Vein endothelial cell (primary cell): Measurements from ENCODE around the gene ZNF267. TPM values are rescaled to one million over a fixed set of nuclear protein-coding genes. Genes with fewer than 3 reads are reported as not detected.

Experiments
- small RNA-seq: library from RNA; depleted of rRNA; stranded (forward); fragments of <200 nt; gene quantifications from one replicate; pipeline ENCODE3, GENCODE V24; 2012
- total RNA-seq: library from RNA; depleted of rRNA; stranded (reverse); fragments of >200 nt; gene quantifications from 2 replicates; pipeline ENCODE4 v1.2.3, GENCODE V29; 2012

Gene ZNF267
- 26.1 and 40.7 TPM in 2 replicates for total RNA-seq

GRCh38 chr16:31873556-31874365, at the start of gene ZNF267:
Gene ZNF267 (plus strand): TSS chr16:31873807. CDS start chr16:31873967, 160 bp downstream.

Small RNAs within 50 kb of the gene (small RNA-seq; reads per million reads assigned to genes)
- gene AC034105.2 (not detected), gene AC034105.4 (not detected)
